ENCODE measurements around the gene TBC1D2B.

TBC1D2B gene

DNA sequence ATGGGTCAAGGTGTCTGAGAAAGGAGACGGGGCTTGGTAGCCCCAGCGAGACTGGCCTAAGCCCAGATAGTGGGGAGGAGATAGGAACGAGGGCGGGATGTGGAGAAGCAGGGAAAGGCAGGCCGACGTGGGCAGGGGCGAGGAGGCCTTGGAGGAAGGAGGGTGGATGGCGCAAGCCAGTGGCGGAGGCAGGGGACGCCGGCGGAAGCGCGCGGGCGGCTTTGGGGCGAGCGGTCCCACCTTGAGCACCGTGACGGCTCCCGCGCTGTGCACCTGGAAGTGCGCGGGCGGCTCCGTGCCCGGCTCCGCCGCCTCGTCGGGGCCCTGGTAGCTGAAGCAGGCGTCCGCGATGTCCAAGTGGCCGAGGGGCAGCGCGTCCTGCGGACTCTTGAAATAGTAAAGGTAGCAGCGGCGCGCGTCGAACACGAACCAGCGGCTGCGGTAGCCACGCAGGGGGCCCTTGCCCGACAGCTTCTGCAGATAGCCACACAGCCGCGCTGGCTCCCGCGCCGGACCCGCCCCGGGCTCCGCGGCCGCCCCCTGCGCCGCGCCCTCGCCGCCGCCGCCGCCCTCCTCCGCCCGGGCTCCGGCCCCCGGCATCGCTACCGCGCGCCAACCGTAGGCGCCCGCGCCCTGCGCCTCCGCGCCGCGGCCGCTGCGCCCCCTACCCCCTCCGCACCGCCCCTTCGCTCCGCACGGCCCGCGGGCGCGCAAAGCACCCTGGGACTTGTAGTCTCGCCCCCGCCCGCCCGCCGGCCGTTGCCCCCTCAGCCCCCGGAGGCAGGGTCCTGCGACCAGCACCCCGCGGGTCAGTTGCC is at the start of gene TBC1D2B:
Gene TBC1D2B (minus strand): TSS at position 659 of the 818 bp plus-strand sequence. CDS start 59 bp downstream, at position 600.
- peak within 1 kb of the TSS; percentile 76 for H3K4me3 ChIP-seq (replicated peaks; ENCODE audit: low read depth, low read length)
- TF ChIP-seq, protein P1, sequence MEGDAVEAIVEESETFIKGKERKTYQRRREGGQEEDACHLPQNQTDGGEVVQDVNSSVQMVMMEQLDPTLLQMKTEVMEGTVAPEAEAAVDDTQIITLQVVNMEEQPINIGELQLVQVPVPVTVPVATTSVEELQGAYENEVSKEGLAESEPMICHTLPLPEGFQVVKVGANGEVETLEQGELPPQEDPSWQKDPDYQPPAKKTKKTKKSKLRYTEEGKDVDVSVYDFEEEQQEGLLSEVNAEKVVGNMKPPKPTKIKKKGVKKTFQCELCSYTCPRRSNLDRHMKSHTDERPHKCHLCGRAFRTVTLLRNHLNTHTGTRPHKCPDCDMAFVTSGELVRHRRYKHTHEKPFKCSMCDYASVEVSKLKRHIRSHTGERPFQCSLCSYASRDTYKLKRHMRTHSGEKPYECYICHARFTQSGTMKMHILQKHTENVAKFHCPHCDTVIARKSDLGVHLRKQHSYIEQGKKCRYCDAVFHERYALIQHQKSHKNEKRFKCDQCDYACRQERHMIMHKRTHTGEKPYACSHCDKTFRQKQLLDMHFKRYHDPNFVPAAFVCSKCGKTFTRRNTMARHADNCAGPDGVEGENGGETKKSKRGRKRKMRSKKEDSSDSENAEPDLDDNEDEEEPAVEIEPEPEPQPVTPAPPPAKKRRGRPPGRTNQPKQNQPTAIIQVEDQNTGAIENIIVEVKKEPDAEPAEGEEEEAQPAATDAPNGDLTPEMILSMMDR (IDR thresholded peaks at IDR 0.05; ENCODE audit: low read depth, low read length, missing control alignments), result no peak
- no peak for DNase-seq (ENCODE audit: extremely low read depth, low read depth)

DNA sequence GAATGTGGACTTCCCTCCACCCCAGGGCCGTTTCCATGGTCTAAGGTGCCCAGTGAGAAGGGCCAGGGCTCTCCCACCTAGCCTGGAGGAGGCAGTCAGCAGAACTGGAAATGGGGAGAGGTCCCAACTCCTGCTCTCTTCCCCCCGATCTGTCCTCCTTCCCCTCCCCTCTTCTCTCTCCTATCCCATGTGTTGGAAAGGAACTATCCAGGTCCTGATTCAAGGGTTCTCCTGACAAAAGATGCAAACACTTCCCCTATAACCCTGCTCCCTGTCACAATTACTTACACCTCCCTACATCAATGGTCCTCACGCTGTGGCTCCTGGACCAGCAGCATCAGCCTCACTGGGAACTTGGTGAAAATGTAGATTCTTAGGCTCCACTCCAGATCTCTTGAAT is 47.8 kb upstream of the TBC1D2B start:
- DNase-seq (ENCODE audit: extremely low read depth, low read depth), result no peak
- no peak overlapping the region for H3K4me3 ChIP-seq (replicated peaks; ENCODE audit: low read depth, low read length)
- TF ChIP-seq, protein P1 (IDR thresholded peaks at IDR 0.05; ENCODE audit: low read depth, low read length, missing control alignments), result no peak

DNA sequence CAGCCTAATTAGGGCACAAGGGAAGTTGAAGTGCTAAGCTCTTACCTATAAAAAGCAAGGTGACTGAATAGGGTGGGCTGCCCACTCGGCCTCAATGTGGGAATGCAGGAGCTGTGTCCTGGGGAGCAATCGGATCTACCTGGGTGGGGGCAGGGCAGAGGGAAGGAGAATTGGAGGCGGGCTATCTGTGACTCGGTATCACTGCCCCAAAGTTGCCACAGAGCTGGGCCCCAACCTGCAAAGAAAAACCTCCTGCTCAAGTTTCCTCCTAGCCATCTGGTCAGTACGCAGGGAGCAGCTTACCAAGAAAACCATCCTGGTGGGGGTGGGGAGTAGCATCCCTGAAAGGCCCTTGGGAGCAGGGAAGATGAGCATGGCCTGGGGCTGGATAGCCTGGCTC is 43.0 kb upstream of the TBC1D2B start:
- TF ChIP-seq, protein P1 (IDR thresholded peaks at IDR 0.05; ENCODE audit: low read depth, low read length, missing control alignments), result no peak
- DNase-seq (ENCODE audit: extremely low read depth, low read depth), result no peak
- H3K4me3 ChIP-seq (replicated peaks; ENCODE audit: low read depth, low read length), result no peak overlapping the region

DNA sequence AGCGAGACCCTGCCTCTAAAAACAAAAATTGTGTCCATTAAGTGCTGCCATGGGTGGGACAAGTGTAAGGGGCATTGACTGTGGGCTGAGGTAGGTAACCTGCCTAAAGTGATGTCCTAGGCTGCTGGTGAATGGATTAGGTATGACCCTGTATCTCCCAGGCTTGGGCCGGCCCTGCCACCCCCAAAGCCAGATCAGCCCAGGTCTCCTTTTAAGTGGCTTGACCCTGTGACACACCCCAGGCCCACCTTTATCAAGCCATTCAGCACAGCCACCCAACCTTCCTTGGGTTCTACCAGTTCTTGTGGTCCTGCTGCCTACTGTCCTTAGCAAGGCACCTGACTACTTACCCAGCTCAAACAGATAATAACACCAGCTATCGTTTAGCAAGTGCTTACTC is 35.0 kb upstream of the TBC1D2B start:
- H3K4me3 ChIP-seq (replicated peaks; ENCODE audit: low read depth, low read length), result no peak overlapping the region
- TF ChIP-seq, protein P1 (IDR thresholded peaks at IDR 0.05; ENCODE audit: low read depth, low read length, missing control alignments), result no peak
- DNase-seq (ENCODE audit: extremely low read depth, low read depth), result no peak

DNA sequence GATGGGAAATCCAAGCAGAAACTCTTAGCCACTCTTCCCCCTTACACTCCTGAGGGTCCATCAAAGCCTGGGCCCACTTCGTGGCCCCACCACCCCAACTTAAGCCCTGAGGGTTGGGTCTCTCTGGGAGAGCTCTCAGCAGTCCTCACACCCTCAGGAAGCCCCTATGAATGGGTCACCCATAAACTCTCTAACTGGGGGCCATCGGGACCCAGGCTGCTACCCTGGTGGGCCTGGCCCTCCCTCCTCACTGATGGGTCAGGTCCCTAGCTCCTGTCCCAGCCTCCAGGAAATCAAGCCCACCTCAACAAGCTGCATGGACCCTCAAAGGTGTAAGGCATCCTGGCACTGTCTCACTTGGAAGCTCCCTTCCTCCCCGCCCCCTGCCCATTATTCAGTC is 34.3 kb upstream of the TBC1D2B start:
- H3K4me3 ChIP-seq (replicated peaks; ENCODE audit: low read depth, low read length), result no peak overlapping the region
- TF ChIP-seq, protein P1 (IDR thresholded peaks at IDR 0.05; ENCODE audit: low read depth, low read length, missing control alignments), result no peak
- DNase-seq (ENCODE audit: extremely low read depth, low read depth), result no peak

DNA sequence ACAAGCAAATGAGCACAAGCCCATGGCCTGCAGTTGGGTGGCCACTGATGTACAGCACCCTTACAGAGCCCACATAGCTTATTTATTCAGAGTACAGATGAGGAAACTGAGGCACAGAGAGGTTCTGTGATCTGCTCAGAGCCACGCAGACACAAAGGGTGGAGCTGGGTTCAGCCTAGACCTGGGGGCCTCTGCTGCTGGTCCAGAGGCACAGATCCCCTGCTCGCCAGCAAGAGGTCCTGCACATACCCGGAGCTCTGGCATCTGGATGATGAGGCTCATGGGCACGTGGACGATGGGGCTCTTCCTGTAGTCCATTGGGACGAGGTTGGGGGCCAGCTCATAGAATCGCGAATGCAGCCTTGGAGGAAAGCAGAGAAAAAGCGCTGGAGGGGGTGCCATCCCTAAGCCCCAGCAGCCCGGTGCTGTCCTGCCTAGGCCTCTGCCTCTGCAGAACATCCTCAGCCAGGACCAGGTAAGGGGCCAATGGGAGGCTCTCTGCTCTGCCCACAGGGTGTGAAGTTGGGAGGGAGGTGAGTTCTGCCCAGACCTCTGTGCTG is 33.5 kb upstream of the TBC1D2B start:
- TF ChIP-seq, protein P1 (IDR thresholded peaks at IDR 0.05; ENCODE audit: low read depth, low read length, missing control alignments), result no peak
- no peak overlapping the region for H3K4me3 ChIP-seq (replicated peaks; ENCODE audit: low read depth, low read length)
- DNase-seq (ENCODE audit: extremely low read depth, low read depth), result no peak

Data from HFF-Myc (cell line).